OCI-LY3 (cell line): Measurements from ENCODE around the gene SLC43A2.

Experiments
- H2AFZ ChIP-seq: fragments of 200-600, 300-600 bp; shearing (Covaris generic); 2 replicates; pipeline ENCODE4 v1.6.0; 2014; ENCODE audit warnings: antibody characterized with exemption, low read depth, low read length
- H3K27ac ChIP-seq: fragments of 200-600, 300-600 bp; sonication (generic); 2 replicates; pipeline ENCODE4 v1.5.1; 2014; ENCODE audit warnings: mild to moderate bottlenecking, low read length, moderate library complexity, mixed read lengths
- H3K27me3 ChIP-seq: fragments of 200-600, 300-600 bp; sonication (generic); 2 replicates; pipeline ENCODE4 v1.6.1; 2014; ENCODE audit warnings: low read depth, low read length, mixed read lengths
- H3K36me3 ChIP-seq: fragments of 200-600, 300-600 bp; sonication (generic); replicated peaks from 2 replicates; pipeline ENCODE3; 2014; ENCODE audit warnings: low read depth, low read length, mixed read lengths
- H3K4me1 ChIP-seq: fragments of 300-600, 200-600 bp; sonication (generic); 2 replicates; pipeline ENCODE4 v1.6.1; 2014; ENCODE audit warnings: low read length, mixed read lengths
- H3K4me2 ChIP-seq: fragments of 200-600, 300-600 bp; sonication (generic); 2 replicates; pipeline ENCODE4 v1.6.1; 2014; ENCODE audit warnings: low read length, mixed read lengths
- H3K4me3 ChIP-seq: fragments of 300-600, 200-600 bp; sonication (generic); 2 replicates; pipeline ENCODE4 v1.5.1; 2014; ENCODE audit warnings: antibody characterized with exemption, mild to moderate bottlenecking, low read length, moderate library complexity
- H3K79me2 ChIP-seq: fragments of 300-600, 200-600 bp; shearing (Covaris generic); 2 replicates; pipeline ENCODE4 v1.6.1; 2014; ENCODE audit warnings: mild to moderate bottlenecking, low read length, mixed read lengths
- H3K9ac ChIP-seq: fragments of 300-600, 200-600 bp; shearing (Covaris generic); 2 replicates; pipeline ENCODE4 v1.6.0; 2014; ENCODE audit warnings: mild to moderate bottlenecking, low read length, moderate library complexity
- H3K9me3 ChIP-seq: fragments of 200-600, 300-600 bp; shearing (Covaris generic); 2 replicates; pipeline ENCODE4 v1.6.1; 2014; ENCODE audit warnings: low read length, mixed read lengths; ENCODE audit not compliant: insufficient read depth
- H4K20me1 ChIP-seq: fragments of 200-600, 300-600 bp; sonication (generic); 2 replicates; pipeline ENCODE4 v1.6.1; 2016; ENCODE audit warnings: low read length, mixed read lengths; ENCODE audit not compliant: insufficient read depth
- EZH2phosphoT487 ChIP-seq: fragments of 200-600 bp; shearing (Covaris generic); IDR thresholded peaks from 2 replicates; pipeline ENCODE4 v1.6.1; 2018; ENCODE audit warnings: antibody characterized with exemption, mixed run types, low read depth
- TF ChIP-seq, protein P1 (sequence below): fragments of 200-600, 300-600 bp; sonication (generic); IDR thresholded peaks from 2 replicates; pipeline ENCODE4 v1.5.1; 2014; ENCODE audit warnings: antibody characterized with exemption, low read length, low read depth

The SLC43A2 gene

DNA sequence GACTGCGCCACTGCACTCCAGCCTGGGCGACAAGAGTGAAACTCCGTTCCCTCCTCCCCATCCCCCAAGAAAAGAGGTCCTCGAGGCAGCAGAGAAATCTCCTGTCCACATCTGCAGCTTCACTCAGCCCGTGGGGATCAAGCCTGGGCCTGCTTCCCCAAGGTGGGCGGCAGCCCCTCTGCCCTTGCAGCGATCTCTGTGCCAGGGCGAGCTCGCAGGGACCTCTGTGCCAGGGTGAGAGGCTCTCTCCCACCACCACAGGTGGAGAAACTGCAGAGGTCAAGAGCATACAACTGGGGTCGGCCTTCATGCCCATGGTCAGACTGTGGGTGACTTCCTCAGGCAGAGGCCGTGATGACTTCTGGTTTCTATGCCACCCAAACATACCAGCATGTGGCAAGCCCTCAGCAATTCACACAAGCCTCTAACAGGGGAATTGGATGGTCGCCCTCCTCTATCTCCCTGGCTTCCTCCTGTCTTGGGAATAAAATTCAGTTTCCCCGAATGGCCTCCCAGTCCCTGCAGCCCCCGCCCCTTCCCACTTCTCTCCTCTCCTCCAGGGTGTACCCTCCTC lies 5.5 kb downstream of the SLC43A2 start:
- Histone ChIP-seq H3K4me1 (peaks cover 9% of the 10 kb centered on the region), H3K36me3 (no peaks in the 10 kb centered on the region)
- TF ChIP-seq, protein P1, sequence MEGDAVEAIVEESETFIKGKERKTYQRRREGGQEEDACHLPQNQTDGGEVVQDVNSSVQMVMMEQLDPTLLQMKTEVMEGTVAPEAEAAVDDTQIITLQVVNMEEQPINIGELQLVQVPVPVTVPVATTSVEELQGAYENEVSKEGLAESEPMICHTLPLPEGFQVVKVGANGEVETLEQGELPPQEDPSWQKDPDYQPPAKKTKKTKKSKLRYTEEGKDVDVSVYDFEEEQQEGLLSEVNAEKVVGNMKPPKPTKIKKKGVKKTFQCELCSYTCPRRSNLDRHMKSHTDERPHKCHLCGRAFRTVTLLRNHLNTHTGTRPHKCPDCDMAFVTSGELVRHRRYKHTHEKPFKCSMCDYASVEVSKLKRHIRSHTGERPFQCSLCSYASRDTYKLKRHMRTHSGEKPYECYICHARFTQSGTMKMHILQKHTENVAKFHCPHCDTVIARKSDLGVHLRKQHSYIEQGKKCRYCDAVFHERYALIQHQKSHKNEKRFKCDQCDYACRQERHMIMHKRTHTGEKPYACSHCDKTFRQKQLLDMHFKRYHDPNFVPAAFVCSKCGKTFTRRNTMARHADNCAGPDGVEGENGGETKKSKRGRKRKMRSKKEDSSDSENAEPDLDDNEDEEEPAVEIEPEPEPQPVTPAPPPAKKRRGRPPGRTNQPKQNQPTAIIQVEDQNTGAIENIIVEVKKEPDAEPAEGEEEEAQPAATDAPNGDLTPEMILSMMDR = no peak
- TF ChIP-seq EZH2phosphoT487 = no peak

DNA sequence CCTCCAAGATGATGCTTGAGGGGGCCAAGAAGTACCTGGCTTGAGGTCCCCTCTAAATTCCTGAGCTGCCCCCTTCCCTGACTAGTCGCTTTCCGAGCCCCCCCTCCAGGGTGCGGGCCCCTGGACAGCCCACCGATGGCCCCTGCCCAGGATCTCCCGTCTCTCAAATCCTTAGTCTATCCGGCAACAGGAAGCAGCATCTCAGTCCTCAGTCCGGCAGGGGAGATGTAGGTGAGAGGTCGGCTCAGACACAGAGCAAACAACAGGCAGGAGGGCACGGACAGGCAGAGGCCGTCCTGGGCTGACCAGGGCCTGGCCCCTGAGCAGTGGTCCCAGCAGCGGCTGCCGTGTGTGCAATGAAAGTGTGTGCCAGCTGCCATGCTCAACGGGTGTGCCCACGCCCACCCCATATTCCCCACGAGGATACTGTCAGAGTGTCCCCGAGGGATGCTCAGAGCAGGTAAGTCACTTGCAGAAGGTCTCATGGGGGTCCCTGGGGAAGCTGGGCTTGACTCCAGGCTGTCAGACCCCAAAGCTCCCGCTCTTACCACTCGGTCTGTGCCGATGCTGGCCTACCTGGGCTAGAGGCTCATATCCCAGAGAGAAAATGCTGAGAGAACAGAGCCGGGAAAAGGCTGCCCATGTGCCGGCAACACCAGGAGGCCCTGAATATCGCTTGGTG lies 7.2 kb downstream of the SLC43A2 start:
- Histone ChIP-seq H3K27ac (no peak overlapping the region), H3K4me2 (no peak overlapping the region), H3K9ac (no peak overlapping the region), H3K4me3 (no peak overlapping the region), H3K9me3 (no peaks in the 10 kb centered on the region), H2AFZ (no peak overlapping the region), H3K79me2 (no peaks in the 10 kb centered on the region), H4K20me1 (no peaks in the 10 kb centered on the region), H3K27me3 (no peaks in the 10 kb centered on the region), H3K4me1 (no peaks in the 10 kb centered on the region), H3K36me3 (no peaks in the 10 kb centered on the region)
- TF ChIP-seq EZH2phosphoT487 = no peak
- TF ChIP-seq, protein P1 = no peak

More for the DNA sequence above, 5.5 kb downstream of the SLC43A2 start:
- Histone ChIP-seq H3K79me2 (no peaks in the 10 kb centered on the region), H4K20me1 (no peaks in the 10 kb centered on the region), H2AFZ (no peak overlapping the region), H3K27me3 (no peaks in the 10 kb centered on the region), H3K9ac (no peak overlapping the region), H3K4me2 (no peak overlapping the region), H3K4me3 (no peak overlapping the region), H3K27ac (no peak overlapping the region), H3K9me3 (no peaks in the 10 kb centered on the region)

DNA sequence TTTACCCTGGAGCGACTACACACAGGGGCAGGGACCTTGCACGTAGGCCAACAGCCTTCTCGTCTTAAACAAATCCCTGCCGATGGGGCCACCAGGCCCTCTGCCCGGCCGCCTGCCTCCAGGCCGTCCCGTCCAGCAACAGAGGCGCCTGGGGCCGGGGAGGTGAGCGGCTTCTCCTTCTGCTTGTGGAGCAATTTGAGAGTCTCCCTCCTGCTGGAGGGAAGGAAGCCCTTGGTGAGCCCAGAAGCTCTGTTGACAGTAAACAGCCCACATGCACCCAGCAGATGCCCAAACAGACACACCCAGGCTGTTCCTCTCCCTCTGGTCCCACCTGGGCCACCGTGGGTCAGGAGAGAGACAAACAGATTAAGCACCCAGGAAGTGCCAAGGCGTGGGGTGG lies 8.1 kb downstream of the SLC43A2 start:
- Histone ChIP-seq H2AFZ (no peak overlapping the region), H3K4me2 (no peak overlapping the region), H3K27ac (no peak overlapping the region), H3K9ac (no peak overlapping the region), H3K4me1 (no peaks in the 10 kb centered on the region), H3K27me3 (no peaks in the 10 kb centered on the region), H3K4me3 (no peak overlapping the region), H3K36me3 (no peaks in the 10 kb centered on the region), H3K9me3 (no peaks in the 10 kb centered on the region), H3K79me2 (no peaks in the 10 kb centered on the region), H4K20me1 (no peaks in the 10 kb centered on the region)
- TF ChIP-seq EZH2phosphoT487 = no peak
- TF ChIP-seq, protein P1 = no peak

DNA sequence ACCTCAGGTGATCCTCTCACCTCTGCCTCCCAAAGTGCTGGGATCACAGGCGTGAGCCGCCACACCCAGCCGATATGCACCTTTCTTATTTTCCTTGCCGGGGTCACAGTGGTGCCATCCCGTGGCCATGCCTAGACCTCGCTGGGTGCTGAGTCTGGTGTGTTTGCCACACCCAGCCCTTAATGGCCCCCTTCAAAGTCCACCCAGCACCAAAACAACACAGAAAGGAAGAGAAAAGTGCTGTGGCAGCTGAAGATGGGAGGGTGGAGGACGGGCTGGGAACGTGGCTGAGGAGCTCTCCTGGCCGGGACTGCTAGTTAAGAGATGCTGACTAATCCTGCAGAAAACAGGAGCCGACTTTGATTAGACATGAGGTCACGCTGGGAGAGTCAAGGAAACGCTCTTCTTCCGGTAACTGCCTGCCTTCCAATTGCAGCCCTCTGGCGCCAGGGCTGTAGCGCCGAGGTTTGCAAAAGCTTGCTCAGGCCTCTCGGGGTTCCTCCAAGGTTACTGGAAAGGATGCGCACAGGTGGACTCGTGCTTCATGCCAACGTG lies 10.9 kb downstream of the SLC43A2 start:
- no peak overlapping the region for H3K4me3 ChIP-seq
- no peak overlapping the region for H3K4me2 ChIP-seq

More for the DNA sequence above, 10.9 kb downstream of the SLC43A2 start:
- TF ChIP-seq EZH2phosphoT487 = no peak
- TF ChIP-seq, protein P1 = no peak
- Histone ChIP-seq H3K9ac (no peak overlapping the region), H3K9me3 (no peaks in the 10 kb centered on the region), H2AFZ (no peak overlapping the region), H3K27me3 (no peaks in the 10 kb centered on the region), H3K27ac (no peak overlapping the region), H3K4me1 (no peaks in the 10 kb centered on the region), H3K79me2 (no peaks in the 10 kb centered on the region), H3K36me3 (no peaks in the 10 kb centered on the region), H4K20me1 (no peaks in the 10 kb centered on the region)
